Frontal cortex (tissue), 4 donors: ENCODE data around the gene TSC1. TPM values are rescaled to one million over a fixed set of nuclear protein-coding genes. Genes with fewer than 3 reads are reported as not detected.
"Not testable (repeated sequence)": the region's sequence is repeated elsewhere in the genome, so short reads cannot be mapped to it uniquely, and the experiment has no call there.

ENCODE experiments used
- DNase-seq, 2 donors: peaks; one replicate each; pipeline ENCODE4 v3.0.0; 2012; ENCODE audit warnings: low spot score in 2 of 2
- FAIRE-seq: peaks from 2 replicates; lab custom pipeline; 2012; peaks lifted over from hg19 to GRCh38; lab: Jason Lieb, UNC
- total RNA-seq: library from RNA; depleted of rRNA; stranded (reverse); fragments of >200 nt; gene quantifications from one replicate; pipeline ENCODE4 v1.2.3, GENCODE V29; 2014
- donor health status: control.
- donor health status: control.
- donor health status: control.

The TSC1 gene
- 36.7 TPM for total RNA-seq

- FAIRE-seq (no peak), DNase-seq (peak; percentile 88 to 94)
These were observed at the start of gene TSC1 for GRCh38 chr9:132944294-132945185. Gene TSC1 (minus strand): TSS chr9:132944616. CDS start chr9:132928872, 15,744 bp downstream.

GRCh38 chr9:132993511-132993939 lies 49.1 kb upstream of the TSC1 start:
- no peak for FAIRE-seq
- DNase-seq = no peak

GRCh38 chr9:132991351-132992300 lies 47.2 kb upstream of the TSC1 start:
- DNase-seq (no peak), FAIRE-seq (no peak)

GRCh38 chr9:132990781-132991180 lies 46.4 kb upstream of the TSC1 start:
- DNase-seq = no peak
- no peak for FAIRE-seq

GRCh38 chr9:132989998-132990557 lies 45.7 kb upstream of the TSC1 start:
- DNase-seq, FAIRE-seq: not testable (repeated sequence)

GRCh38 chr9:132989414-132989996 lies 45.1 kb upstream of the TSC1 start:
- no peak for FAIRE-seq

GRCh38 chr9:132989014-132989310 lies 44.5 kb upstream of the TSC1 start:
- DNase-seq (no peak), FAIRE-seq (no peak)

More at GRCh38 chr9:132989414-132989996, 45.1 kb upstream of the TSC1 start:
- DNase-seq = no peak

GRCh38 chr9:132988244-132989013 lies 44.0 kb upstream of the TSC1 start:
- FAIRE-seq (no peak), DNase-seq (no peak)

GRCh38 chr9:132986640-132987620 lies 42.5 kb upstream of the TSC1 start:
- FAIRE-seq = no peak
- DNase-seq = no peak

- DNase-seq (no peak), FAIRE-seq (no peak)
These were observed 41.7 kb upstream of the TSC1 start for GRCh38 chr9:132986114-132986513.

GRCh38 chr9:132985489-132985888 lies 41.1 kb upstream of the TSC1 start:
- FAIRE-seq = no peak
- no peak for DNase-seq

- FAIRE-seq = no peak
- no peak for DNase-seq
These were observed 40.6 kb upstream of the TSC1 start for GRCh38 chr9:132985071-132985350.

GRCh38 chr9:132984202-132985070 lies 40.0 kb upstream of the TSC1 start:
- DNase-seq (no peak), FAIRE-seq (no peak)

GRCh38 chr9:132983491-132984201 lies 39.2 kb upstream of the TSC1 start:
- DNase-seq = no peak
- no peak for FAIRE-seq

- no peak for DNase-seq
- no peak for FAIRE-seq
These were observed 38.0 kb upstream of the TSC1 start for GRCh38 chr9:132982458-132982857.

- FAIRE-seq (no peak), DNase-seq (no peak)
These were observed 35.7 kb upstream of the TSC1 start for GRCh38 chr9:132980157-132980556.
